ENCODE results near the gene BBLN.

BBLN gene

DNA sequence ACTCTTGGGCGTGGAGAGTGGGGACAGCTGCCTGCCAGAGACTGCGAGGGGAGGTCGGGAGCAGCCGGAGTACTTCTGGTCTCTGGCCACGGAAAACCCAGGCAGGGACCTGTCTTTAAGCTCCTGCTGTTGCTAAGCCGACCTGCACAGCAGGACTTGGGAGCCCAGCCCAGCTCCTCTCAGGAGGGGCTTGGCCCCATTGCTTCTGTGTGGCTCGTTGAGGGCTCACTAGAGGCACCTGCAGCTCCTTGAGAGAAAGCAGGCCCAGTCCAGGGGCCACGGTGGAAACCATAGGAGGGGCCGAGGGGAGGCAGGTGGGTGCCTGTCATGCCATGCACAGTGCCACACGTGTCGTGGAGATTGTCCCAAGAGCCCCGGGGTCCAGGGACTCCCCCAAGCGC lies 14.1 kb upstream of the BBLN start:
- no peak overlapping the region for H3K4me3 ChIP-seq (ENCODE audit: low read depth, low read length)
- in situ Hi-C loops (cut with HindIII; ENCODE audit: low sequenced_read_pairs): no loop called here
- TF ChIP-seq, protein P1, sequence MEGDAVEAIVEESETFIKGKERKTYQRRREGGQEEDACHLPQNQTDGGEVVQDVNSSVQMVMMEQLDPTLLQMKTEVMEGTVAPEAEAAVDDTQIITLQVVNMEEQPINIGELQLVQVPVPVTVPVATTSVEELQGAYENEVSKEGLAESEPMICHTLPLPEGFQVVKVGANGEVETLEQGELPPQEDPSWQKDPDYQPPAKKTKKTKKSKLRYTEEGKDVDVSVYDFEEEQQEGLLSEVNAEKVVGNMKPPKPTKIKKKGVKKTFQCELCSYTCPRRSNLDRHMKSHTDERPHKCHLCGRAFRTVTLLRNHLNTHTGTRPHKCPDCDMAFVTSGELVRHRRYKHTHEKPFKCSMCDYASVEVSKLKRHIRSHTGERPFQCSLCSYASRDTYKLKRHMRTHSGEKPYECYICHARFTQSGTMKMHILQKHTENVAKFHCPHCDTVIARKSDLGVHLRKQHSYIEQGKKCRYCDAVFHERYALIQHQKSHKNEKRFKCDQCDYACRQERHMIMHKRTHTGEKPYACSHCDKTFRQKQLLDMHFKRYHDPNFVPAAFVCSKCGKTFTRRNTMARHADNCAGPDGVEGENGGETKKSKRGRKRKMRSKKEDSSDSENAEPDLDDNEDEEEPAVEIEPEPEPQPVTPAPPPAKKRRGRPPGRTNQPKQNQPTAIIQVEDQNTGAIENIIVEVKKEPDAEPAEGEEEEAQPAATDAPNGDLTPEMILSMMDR (IDR thresholded peaks at IDR 0.05; ENCODE audit: low read depth, low read length, missing control alignments): no peak
- DNase-seq (ENCODE audit: low read depth): no peak

DNA sequence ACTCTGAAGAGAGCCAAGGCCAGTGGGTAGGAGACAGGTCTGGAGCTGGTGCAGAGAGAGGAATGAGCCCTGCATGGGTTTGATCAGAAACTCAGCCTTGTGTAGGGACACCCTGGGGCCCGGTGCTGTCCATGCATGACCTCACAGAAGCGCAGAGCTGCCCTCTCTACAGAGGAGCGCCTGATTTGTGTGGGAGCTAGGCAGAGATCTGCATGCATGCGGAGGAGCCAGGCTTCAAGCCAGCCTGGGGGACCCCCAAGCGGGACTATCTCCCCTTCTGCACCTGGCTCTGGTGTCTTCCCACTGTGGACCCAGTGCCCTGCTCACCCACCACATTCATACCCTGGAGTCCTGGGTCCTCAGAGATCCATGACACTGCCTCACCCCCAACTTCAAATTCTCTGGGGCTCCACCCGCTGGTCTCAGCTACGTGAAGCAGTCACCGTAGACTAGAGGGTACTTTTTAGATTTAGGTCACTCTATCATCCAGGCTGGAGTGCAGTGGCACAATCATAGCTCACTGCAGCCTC lies 13.4 kb upstream of the BBLN start:
- in situ Hi-C loops (cut with HindIII; ENCODE audit: low sequenced_read_pairs): no loop called here
- TF ChIP-seq, protein P1 (IDR thresholded peaks at IDR 0.05; ENCODE audit: low read depth, low read length, missing control alignments): no peak
- no peak overlapping the region for H3K4me3 ChIP-seq (ENCODE audit: low read depth, low read length)
- no peak for DNase-seq (ENCODE audit: low read depth)

DNA sequence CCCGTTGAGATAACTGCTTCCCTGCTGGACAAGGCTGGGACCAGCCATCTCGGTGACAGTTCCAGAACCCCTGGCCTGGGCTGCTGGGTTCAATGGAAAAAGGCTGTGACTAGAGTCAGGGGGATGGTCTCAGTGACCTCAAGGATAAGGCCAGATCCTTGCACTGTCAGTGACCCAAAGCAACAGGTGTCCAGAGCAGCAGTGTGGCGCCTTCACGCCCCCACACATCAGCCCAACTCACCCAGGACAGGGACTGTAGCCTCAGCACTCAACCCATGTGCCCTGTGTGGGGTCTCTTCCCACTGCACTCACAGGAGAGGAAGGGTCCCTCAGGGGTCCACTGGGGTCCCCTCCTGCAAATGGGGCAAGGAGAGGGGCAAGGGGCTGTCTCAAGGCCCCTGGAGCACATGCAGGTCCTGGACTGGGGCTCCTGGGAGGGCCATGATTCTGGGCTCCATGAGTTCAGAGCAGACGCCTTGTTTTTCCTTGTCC lies 11.5 kb upstream of the BBLN start:
- no peak for DNase-seq (ENCODE audit: low read depth)
- in situ Hi-C loops (cut with HindIII; ENCODE audit: low sequenced_read_pairs): no loop called here
- no peak overlapping the region for H3K4me3 ChIP-seq (ENCODE audit: low read depth, low read length)
- TF ChIP-seq, protein P1 (IDR thresholded peaks at IDR 0.05; ENCODE audit: low read depth, low read length, missing control alignments): no peak

DNA sequence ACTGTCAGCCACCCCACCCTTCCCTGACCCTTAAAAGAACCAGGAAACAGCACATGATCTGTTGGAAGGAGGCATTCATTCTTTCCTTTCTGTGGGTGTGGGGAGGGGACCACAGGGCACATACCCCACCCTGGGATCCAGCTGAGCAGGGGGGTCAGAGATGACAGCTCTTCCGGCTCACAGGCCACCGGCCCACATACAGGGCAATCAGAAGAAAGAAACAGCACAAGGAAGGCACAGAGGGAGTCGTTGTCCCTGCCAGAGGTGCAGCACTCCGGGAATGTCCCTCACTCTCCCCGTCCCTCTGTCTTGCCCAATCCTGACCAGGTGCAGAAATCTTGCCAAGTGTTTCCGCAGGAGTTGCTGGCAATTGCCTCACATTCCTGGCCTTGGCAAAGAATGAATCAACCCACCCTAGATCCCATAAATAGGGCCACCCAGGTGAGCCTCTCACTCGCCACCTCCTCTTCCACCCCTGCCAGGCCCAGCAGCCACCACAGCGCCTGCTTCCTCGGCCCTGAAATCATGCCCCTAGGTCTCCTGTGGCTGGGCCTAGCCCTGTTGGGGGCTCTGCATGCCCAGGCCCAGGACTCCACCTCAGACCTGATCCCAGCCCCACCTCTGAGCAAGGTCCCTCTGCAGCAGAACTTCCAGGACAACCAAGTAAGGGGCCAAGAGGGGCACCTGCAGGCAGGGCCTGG lies 10.9 kb upstream of the BBLN start, which contains the start of gene LCN2:
LCN2 (plus strand) TSS at position 453 of the 701 bp plus-strand sequence; CDS start at position 526, 73 bp downstream.
- no peak for DNase-seq (ENCODE audit: low read depth)
- TF ChIP-seq, protein P1 (IDR thresholded peaks at IDR 0.05; ENCODE audit: low read depth, low read length, missing control alignments): no peak
- no peak within 1 kb of the TSS for H3K4me3 ChIP-seq (ENCODE audit: low read depth, low read length)
- in situ Hi-C loops (cut with HindIII; ENCODE audit: low sequenced_read_pairs): no loop called here

DNA sequence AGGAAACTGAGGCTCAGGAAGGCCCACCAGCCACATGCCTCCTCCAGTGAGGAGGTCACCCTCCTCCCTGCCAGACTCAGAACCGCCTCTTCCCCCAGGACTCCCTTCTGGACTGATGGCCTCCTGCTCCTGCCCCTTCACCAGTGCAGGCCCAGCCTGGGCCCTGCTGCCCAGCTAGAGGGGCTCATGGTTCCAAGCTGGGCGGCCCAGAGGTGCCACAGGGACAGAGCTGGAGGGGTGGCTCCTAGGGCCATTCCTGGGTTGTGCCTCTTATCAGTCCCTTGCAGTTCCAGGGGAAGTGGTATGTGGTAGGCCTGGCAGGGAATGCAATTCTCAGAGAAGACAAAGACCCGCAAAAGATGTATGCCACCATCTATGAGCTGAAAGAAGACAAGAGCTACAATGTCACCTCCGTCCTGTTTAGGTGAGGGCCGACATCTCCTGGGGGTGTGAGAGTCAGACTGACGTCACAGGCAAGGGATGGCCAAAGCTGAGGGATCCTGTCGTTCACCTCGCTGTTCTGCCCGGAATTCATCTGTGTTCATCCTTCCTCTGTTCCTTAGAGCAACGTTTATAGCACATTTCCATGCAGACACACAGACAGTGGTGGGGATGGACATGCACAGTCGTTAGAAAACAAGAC lies 10.0 kb upstream of the BBLN start:
- DNase-seq (ENCODE audit: low read depth): no peak
- TF ChIP-seq, protein P1 (IDR thresholded peaks at IDR 0.05; ENCODE audit: low read depth, low read length, missing control alignments): no peak
- no peak overlapping the region for H3K4me3 ChIP-seq (ENCODE audit: low read depth, low read length)
- in situ Hi-C loops (cut with HindIII; ENCODE audit: low sequenced_read_pairs): no loop called here

DNA sequence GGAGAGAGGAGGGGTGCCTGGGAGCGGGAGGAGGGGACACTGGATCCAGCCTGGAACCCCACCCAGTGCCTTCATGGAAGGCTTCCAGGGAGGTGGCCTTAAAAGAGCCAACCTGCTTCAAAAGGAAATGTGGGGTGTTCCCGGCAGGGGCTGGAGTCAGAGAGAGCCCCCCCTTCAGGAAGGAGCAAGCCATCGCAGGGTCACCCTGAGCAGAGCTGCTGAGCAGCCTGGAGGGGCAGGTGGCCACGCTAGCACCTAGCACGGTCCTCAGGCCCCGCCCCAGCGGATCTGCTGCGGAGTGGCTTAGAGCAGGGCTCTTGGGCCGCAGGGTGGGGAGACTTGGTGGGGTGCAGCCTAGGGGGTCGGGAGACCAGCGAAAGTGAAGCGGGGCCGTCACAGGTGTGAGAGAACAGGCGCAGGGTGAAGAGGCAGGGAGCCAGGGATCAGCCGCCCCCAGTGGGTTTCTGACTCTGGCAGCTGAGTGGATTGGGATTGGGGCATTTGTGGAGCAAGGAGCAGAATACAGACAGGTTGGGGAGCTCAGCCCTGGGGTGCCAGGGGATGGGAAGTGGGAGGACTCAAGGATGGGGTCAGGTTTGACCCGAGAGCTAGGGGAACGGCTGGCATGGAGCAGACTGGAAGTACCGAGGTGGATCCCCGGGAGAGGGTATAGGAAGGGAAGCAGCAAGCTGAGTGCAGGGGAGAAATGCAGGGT lies 9.3 kb upstream of the BBLN start:
- TF ChIP-seq, protein P1 (IDR thresholded peaks at IDR 0.05; ENCODE audit: low read depth, low read length, missing control alignments): peak; percentile 28
- DNase-seq (ENCODE audit: low read depth): no peak
- no peak overlapping the region for H3K4me3 ChIP-seq (ENCODE audit: low read depth, low read length)
- in situ Hi-C loops (cut with HindIII; ENCODE audit: low sequenced_read_pairs): no loop called here
